Lower lobe of right lung (tissue), 2 donors: ENCODE measurements around the gene PTPRK. TPM values are rescaled to one million over a fixed set of nuclear protein-coding genes. Genes with fewer than 3 reads are reported as not detected.

Source experiments
- ATAC-seq, 2 donors: fragments of 200-7000 bp; cut with Tn5 transposase; one replicate each; pipeline ENCODE4 v1.9.1; 2020 to 2022; ENCODE audit warnings: mild to moderate bottlenecking in 2 of 2, moderate library complexity in 2 of 2
- DNase-seq: peaks from one replicate; pipeline ENCODE4 v3.0.0-alpha.2; 2020
- H3K27ac ChIP-seq: fragments of 200-600 bp; one replicate; pipeline ENCODE4 v1.8.0; 2022
- H3K27me3 ChIP-seq: fragments of 200-600 bp; one replicate; pipeline ENCODE4 v1.8.0; 2022; ENCODE audit warnings: low read depth
- H3K36me3 ChIP-seq: fragments of 200-600 bp; one replicate; pipeline ENCODE4 v1.8.0; 2022; ENCODE audit warnings: mild to moderate bottlenecking
- H3K4me1 ChIP-seq: fragments of 200-600 bp; one replicate; pipeline ENCODE4 v1.8.0; 2022
- H3K4me3 ChIP-seq: fragments of 200-600 bp; one replicate; pipeline ENCODE4 v1.8.0; 2022; ENCODE audit warnings: mild to moderate bottlenecking
- H3K9me3 ChIP-seq: fragments of 200-600 bp; one replicate; pipeline ENCODE4 v1.8.0; 2022
- intact Hi-C: fragments of 100-400 bp; cut with DNase I; formaldehyde crosslinking; loops from one replicate; pipeline ENCODE4 v1.11.0; 2022
- total RNA-seq: library from RNA; stranded (reverse); fragmentation: NEBNext Ultra II Directional; extraction: Animal tissue kit (Norgen Biotek cat#: 25700); gene quantifications from one replicate; pipeline ENCODE4 v1.2.1, GENCODE V29; 2021
- TF ChIP-seq, protein P1 (sequence below): fragments of 200-600 bp; IDR thresholded peaks from one replicate; pipeline ENCODE4 v1.8.0; 2022; ENCODE audit warnings: antibody characterized with exemption, mild to moderate bottlenecking
- donor health status: DM: no; HTN: yes; CAD: no; lungs with severe emphysema.

The PTPRK gene
- total RNA-seq, 1 donor from 2014 or later: 62.7 TPM

GRCh38 chr6:128371136-128371535, 149.3 kb downstream of the PTPRK start:
- TF ChIP-seq, protein P1, sequence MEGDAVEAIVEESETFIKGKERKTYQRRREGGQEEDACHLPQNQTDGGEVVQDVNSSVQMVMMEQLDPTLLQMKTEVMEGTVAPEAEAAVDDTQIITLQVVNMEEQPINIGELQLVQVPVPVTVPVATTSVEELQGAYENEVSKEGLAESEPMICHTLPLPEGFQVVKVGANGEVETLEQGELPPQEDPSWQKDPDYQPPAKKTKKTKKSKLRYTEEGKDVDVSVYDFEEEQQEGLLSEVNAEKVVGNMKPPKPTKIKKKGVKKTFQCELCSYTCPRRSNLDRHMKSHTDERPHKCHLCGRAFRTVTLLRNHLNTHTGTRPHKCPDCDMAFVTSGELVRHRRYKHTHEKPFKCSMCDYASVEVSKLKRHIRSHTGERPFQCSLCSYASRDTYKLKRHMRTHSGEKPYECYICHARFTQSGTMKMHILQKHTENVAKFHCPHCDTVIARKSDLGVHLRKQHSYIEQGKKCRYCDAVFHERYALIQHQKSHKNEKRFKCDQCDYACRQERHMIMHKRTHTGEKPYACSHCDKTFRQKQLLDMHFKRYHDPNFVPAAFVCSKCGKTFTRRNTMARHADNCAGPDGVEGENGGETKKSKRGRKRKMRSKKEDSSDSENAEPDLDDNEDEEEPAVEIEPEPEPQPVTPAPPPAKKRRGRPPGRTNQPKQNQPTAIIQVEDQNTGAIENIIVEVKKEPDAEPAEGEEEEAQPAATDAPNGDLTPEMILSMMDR: no peak
- Histone ChIP-seq H3K27me3 (no peaks in the 10 kb centered on the region), H3K4me1 (no peaks in the 10 kb centered on the region), H3K4me3 (no peak overlapping the region), H3K36me3 (no peaks in the 10 kb centered on the region), H3K27ac (no peak overlapping the region), H3K9me3 (no peaks in the 10 kb centered on the region)
- DNase-seq (no peak), ATAC-seq (no peak)
- intact Hi-C loops: no loop called here

DNA sequence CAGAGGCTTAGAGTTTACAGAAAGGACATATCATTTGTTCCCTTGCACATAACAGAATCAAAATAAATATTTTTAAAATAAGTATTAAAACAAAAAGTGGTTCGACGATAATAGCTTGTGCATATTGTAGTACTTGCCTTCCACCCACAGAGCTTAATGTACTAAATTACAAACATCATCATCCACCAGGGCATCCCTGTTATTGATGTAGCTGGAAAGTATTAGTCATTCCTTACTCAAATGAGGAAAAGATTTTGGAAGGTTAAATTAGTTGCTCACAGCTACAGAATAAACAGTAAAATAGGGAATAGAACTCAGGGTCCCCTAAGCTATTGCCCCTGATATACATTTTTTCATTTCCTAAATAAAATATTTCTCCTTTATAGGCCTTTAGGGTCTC, 150.3 kb downstream of the PTPRK start:
- Histone ChIP-seq H3K27me3 (no peaks in the 10 kb centered on the region), H3K4me1 (no peaks in the 10 kb centered on the region), H3K4me3 (no peak overlapping the region), H3K9me3 (no peaks in the 10 kb centered on the region), H3K36me3 (no peaks in the 10 kb centered on the region), H3K27ac (no peak overlapping the region)
- ATAC-seq (peak in 1 of 2 donors; percentile 42), DNase-seq (no peak)
- TF ChIP-seq, protein P1: no peak
- intact Hi-C loops: no loop called here

- TF ChIP-seq, protein P1: no peak
- no peaks in the 10 kb centered on the region for H3K27me3 ChIP-seq
- DNase-seq (no peak), ATAC-seq (no peak)
- no peaks in the 10 kb centered on the region for H3K4me1 ChIP-seq
- no peaks in the 10 kb centered on the region for H3K36me3 ChIP-seq
- no peaks in the 10 kb centered on the region for H3K9me3 ChIP-seq
- intact Hi-C loops: no loop called here
- H3K4me3 ChIP-seq: no peak overlapping the region
- H3K27ac ChIP-seq: no peak overlapping the region
Observed at GRCh38 chr6:128368213-128368944, 152.0 kb downstream of the PTPRK start.

- H3K27me3 ChIP-seq: no peaks in the 10 kb centered on the region
- DNase-seq: no peak
- H3K36me3 ChIP-seq: no peaks in the 10 kb centered on the region
- H3K9me3 ChIP-seq: no peaks in the 10 kb centered on the region
- no peak overlapping the region for H3K27ac ChIP-seq
- ATAC-seq: no peak
- TF ChIP-seq, protein P1: no peak
- intact Hi-C loops: no loop called here
- no peaks in the 10 kb centered on the region for H3K4me1 ChIP-seq
- no peak overlapping the region for H3K4me3 ChIP-seq
Observed at GRCh38 chr6:128367437-128367836, 153.0 kb downstream of the PTPRK start.

DNA sequence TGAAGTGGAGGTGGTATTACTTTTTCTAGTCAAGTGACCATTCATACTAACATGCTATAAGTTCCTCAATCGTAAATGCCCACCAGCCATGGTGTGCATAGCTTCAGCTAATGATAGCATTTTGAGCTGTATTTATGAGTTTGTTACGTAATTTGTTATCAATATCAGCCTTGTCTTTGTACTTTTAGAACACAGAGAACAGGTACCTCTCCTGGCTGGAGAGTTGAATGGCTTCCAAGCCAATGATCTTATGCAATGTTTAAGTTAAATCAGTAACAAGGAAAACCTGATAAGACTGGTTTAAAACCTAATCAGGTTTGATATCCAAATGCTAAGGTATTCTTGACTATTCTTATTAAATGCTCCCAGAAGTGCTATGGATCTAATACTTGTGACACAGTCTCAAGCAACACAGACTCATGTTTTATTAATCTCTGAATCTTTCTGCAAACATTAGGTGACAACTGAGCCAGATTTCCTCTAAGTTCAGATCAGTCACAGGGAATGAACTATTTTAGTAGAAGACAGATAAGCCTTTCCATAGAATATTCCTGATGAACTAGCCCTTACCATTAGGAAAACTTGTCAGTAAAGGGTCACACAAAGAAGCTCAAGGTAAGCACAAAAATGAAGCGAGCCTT, 154.8 kb downstream of the PTPRK start:
- no peaks in the 10 kb centered on the region for H3K27me3 ChIP-seq
- TF ChIP-seq, protein P1: no peak
- no peak overlapping the region for H3K27ac ChIP-seq
- no peaks in the 10 kb centered on the region for H3K9me3 ChIP-seq
- peak in 1 of 2 donors; percentile 28 for ATAC-seq
- no peak overlapping the region for H3K4me3 ChIP-seq
- H3K36me3 ChIP-seq: no peaks in the 10 kb centered on the region
- intact Hi-C loops: no loop called here
- H3K4me1 ChIP-seq: no peaks in the 10 kb centered on the region
- DNase-seq: no peak
